HEK293 (cell line): ENCODE results near the gene SHROOM3.

Experiments
- CTCF ChIP-seq: fragments of 450-650 bp; formaldehyde crosslinking; IDR thresholded peaks from 2 replicates; pipeline ENCODE4 v1.5.1; 2016; ENCODE audit warnings: missing biosample characterization, missing genetic modification characterization
- ELK4 ChIP-seq: IDR thresholded peaks from 2 replicates; pipeline ENCODE4 v1.6.1; 2011; ENCODE audit warnings: mild to moderate bottlenecking, low read depth, low read length, borderline replicate concordance
- TCF7L2 ChIP-seq: IDR thresholded peaks from 2 replicates; pipeline ENCODE4 v1.6.1; 2011; ENCODE audit warnings: low read depth, mild to moderate bottlenecking, inconsistent platforms, low read length, moderate library complexity, borderline replicate concordance
- WT1 ChIP-seq: fragments of 450-650 bp; formaldehyde crosslinking; IDR thresholded peaks from 2 replicates; pipeline ENCODE4 v1.5.1; 2016; ENCODE audit warnings: missing biosample characterization, missing genetic modification characterization
- ZFP37 ChIP-seq: fragments of 450-650 bp; formaldehyde crosslinking; IDR thresholded peaks from 2 replicates; pipeline ENCODE4 v1.5.1; 2016; ENCODE audit warnings: missing biosample characterization, missing genetic modification characterization
- ZNF10 ChIP-seq: fragments of 450-650 bp; formaldehyde crosslinking; IDR thresholded peaks from 2 replicates; pipeline ENCODE4 v1.5.1; 2017; ENCODE audit warnings: missing biosample characterization, missing genetic modification characterization
- ZNF23 ChIP-seq: fragments of 450-650 bp; formaldehyde crosslinking; IDR thresholded peaks from 2 replicates; pipeline ENCODE4 v1.5.1; 2016; ENCODE audit warnings: missing biosample characterization, missing genetic modification characterization, borderline replicate concordance
- ZNF354C ChIP-seq: fragments of 450-650 bp; formaldehyde crosslinking; IDR thresholded peaks from 2 replicates; pipeline ENCODE4 v1.5.1; 2016; ENCODE audit warnings: missing biosample characterization, missing genetic modification characterization, low read depth, borderline replicate concordance
- ZNF654 ChIP-seq: fragments of 450-650 bp; formaldehyde crosslinking; IDR thresholded peaks from 2 replicates; pipeline ENCODE4 v1.5.1; 2016; ENCODE audit warnings: low read depth, missing biosample characterization, missing genetic modification characterization

GRCh38 chr4:76795243-76795642, 360.2 kb downstream of the SHROOM3 start:
- no peak for TF ChIP-seq ZFP37 (tag by site-specific recombination)
- TF ChIP-seq WT1 (tag by site-specific recombination), result no peak
- TF ChIP-seq ZNF354C, result no peak
- TF ChIP-seq CTCF (tag by site-specific recombination), result no peak
- no peak for TF ChIP-seq ELK4
- TF ChIP-seq ZNF10 (tag by site-specific recombination), result no peak
- TF ChIP-seq ZNF654 (tag by site-specific recombination), result no peak
- no peak for TF ChIP-seq TCF7L2
- no peak for TF ChIP-seq ZNF23
